HG03039 (cell line): ENCODE measurements around the gene BAIAP3.

Source experiments
- ATAC-seq: cut with Tn5 transposase; IDR thresholded peaks from one replicate; pipeline ENCODE4 v1.9.1; 2021; ENCODE audit warnings: mild to moderate bottlenecking, moderate library complexity; ENCODE audit not compliant: unreplicated experiment

The BAIAP3 gene

DNA sequence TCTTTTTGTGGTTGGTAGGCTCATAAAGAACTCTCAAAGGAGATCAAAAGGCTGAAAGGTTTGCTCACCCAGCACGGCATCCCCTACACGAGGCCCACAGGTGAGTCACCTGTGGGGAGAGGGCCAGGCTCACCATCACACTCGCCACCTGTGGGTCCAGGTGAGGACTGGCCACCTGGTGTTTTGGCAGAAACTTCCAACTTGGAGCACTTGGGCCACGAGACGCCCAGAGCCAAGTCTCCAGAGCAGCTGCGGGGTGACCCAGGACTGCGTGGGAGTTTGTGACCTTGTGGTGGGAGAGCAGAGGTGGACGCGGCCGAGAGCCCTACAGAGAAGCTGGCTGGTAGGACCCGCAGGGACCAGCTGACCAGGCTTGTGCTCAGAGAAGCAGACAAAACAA, 29.4 kb downstream of the BAIAP3 start:
- no peak for ATAC-seq

GRCh38 chr16:1363501-1364041, 30.1 kb downstream of the BAIAP3 start:
- no peak for ATAC-seq

DNA sequence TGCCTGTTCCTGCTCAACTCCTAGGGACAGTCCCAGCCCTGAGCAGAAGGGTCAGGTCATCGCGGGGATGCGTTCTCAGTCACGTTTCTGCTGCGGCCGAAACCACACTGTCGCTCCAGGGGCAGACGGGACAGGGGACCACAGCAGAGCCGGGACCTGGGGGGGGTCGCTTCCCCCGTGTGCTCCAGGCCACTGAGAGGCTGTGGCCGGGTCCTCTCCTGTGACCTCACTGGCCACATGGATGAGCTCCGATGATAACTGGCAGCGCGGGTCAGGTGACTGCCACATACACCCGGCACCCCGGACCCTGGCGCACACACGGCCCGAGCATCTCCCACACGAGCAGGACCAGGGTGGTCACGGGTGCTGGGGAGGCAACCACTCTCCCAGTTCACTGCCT, 31.1 kb downstream of the BAIAP3 start:
- no peak for ATAC-seq

DNA sequence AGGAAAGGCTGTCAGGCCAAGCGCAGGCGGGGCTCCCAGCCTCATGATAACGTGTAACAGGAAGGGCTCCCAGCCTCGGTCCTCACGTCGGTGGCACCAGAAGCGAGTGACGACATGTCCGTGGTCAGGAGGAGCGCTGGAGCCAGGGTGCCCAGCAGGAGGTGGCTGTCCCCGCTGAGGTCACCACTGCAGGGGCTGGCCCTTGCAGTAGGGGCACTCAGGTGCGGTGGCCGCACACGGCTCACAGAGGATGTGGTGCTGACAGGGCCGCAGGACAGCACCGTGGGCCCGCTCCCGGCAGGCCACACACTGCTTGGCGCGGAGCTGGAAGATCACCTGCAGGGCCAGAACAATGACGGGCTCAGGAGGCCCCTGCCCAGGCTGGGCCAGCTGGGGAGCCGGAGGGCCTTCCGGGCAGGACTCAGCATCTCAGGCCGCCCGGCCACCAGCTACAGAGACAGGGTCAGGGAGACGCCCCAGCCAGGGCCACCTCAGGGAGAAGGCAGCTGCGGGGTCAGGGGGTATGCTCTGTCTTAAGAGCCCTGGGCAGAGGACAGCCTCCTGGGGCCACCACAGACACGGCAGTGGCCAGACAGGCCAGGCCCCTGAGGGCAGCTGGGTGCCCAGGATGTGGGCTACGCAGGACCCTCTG, 32.7 kb downstream of the BAIAP3 start:
- ATAC-seq: no peak

GRCh38 chr16:1366712-1367299, 33.4 kb downstream of the BAIAP3 start:
- ATAC-seq: no peak

DNA sequence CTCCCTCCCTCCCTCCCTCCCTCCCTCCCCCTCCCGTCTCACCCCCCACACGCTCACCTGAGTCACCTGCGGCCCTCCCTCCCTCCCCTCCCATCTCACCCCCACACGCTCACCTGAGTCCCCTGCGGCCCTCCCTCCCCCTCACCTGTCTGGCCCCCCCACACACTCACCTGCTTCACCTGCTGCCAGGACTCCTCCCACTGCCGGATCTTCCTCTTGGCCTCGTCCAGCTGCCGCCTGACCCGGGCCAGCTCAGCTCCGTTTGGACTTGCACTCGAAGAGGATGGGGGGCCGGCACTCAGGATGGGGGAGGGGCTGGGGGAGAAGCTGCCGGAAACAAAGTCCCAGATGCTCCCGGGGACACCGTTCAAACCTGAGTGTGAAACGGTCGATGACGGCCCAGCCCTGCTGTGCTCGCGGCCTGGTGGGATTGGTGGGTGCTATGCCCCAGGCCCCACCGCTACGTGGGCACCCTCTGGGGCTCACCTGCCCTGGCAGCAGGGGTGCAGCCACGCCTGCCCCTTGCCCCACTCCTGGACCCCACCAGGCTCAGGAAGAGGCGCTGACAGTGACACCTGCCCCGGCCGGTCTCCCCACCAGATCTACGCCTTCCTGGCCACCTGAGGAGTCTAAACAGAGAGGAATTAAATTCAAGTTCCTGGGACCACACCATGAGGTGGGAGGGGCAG, 34.2 kb downstream of the BAIAP3 start:
- ATAC-seq: no peak

GRCh38 chr16:1371054-1371978, 37.9 kb downstream of the BAIAP3 start:
- ATAC-seq: no peak

GRCh38 chr16:1372292-1372950, 39.0 kb downstream of the BAIAP3 start:
- ATAC-seq: no peak

DNA sequence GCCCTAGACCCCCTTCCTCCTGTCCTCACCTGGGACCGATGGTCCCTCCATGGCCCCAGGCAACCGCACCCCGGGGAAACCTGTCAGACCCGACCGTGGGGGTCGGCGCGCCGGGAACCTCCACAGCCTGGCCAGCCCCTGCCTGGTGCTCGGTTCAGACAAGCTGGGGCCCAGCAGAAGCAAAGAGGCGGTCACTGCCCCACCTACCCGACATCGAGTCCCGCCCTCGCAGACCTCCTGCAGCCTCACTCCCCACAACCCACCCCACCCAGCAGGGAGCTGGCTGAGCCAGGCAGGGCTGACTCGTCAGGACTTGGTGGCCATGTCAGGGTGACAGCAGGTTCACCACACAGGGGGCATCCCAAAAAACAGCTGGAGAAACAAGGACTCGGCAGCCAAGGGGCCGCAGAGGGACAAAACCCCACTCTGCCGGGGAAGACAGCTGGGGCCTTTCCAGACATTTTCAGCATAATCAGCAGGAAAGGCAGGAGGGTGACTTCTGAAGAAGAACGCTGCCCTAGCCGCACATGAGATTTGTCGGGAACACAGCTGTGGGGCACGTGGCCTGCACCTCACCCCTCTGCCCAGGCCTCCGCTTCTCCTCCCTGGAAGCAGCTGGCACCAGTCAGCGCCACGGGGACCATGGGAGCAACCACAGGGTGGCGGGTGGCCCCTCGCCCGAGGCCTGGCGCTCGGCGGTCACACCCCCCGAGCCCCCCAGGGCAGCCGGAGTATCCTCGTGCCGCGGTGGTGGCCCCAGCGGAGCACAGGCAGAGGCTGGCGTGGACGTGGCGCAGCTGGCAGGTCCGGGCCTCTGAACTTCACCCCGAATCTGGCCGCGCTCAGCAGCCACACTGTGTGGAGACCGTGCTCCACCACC, 41.2 kb downstream of the BAIAP3 start:
- no peak for ATAC-seq

DNA sequence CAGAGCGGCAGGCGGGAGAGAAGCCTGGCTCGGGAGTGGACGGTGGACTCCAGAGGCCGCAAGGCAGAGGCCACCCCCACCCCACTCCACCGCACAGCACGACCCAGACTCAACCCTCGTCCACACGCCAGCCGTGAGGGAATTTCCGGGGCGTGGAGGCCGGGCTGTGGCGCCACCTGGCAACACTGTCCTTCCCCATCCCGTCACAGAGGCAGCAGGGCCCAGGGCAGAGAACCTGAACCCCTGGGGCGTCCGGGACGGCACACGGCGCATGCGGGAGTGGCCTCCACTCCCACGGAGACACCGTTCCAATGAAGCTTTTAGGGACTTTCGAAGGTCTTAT, 41.8 kb downstream of the BAIAP3 start:
- no peak for ATAC-seq

- no peak for ATAC-seq
Measured at GRCh38 chr16:1375741-1376410, 42.4 kb downstream of the BAIAP3 start.

DNA sequence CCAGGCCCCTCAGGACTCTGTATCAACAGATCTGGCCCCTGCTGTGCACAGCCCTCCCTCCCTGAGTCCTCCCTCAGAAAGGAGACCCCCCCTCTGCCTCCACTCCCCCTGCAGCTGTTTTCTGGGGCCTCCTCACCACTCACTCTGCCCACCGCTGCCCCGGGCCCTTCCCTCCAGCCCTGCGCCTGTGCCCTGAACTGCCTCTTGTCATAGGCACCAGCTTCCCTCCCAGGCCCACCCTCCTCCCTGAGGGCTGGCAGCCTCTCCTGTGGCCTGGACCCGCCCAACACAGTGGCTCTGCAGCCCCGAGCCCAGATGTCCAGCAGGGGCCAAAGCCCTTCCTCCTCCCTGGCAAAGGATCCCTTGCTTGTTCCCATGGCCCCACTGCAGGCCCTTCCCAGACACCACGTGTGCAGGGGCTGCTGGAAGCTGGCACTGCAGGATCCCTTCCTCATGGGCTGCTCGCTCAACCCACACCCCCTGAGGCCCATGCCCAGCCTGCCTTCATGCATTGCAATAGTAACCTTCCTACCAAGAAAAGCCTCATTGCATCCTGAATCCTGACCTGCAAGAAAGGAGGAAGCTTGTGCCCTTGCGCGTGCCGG, 44.1 kb downstream of the BAIAP3 start:
- ATAC-seq: no peak

- ATAC-seq: no peak
Measured at GRCh38 chr16:1378087-1378803, 44.8 kb downstream of the BAIAP3 start.

DNA sequence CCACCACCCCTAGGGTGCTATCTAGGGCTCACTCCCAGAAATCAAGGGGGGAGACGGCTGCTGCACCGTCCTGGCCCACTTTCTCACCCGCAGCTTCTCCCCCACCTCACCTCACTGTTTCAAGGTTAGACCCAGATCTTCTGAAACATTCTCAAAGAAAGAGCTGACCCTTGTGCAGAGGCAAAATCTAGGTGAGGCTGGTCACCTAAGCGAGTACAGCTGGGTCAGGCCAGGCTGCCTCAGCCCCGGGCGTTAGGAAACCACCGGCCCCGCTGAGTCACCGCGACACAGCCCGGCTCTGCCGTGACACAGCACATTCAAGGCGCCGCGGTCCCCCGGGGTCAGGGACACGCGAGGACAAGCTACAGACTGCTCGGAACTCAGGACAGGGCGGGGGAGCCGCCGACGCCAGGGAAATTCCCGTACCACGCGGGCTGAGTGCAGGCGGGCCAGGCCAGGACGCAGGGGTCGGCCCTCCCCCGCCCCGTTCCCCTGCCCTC, 45.4 kb downstream of the BAIAP3 start:
- no peak for ATAC-seq

DNA sequence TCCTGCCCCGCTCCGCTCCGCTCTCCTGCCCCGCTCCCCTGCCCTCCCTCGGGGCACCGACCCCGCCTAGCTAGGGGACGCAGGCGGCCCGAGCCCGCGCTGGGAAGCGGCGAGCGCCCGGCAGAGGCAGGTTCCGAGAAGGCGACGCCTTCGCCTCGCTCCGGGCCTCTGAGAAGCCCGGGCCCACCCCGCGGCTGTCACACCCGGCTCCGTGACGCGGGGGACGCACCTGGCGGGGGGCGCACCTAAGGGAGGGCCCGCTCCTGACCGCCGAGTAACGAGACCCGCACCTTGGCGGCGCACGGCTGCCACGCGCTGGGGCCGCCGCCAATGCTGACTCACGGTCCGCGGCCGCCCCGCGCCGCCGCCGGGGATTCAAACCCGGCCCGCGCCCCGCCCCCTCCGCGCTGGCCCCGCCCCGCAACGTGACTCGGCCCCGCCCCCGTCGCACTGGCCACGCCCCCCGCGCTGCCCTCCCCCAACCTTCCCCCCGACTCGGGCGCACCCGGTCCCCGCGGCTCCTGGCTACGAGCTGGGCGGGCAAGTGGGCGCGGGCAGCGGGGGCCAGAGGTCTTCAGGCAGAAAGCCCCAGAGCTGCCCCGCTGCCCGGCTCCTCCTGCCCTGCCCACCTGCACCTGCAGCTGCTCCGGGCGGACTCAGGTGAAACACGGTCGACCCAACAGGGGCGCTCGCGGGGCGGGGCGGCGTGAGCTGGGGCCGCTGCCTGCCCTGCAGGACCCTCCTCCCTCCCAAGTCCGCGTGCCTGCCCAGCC, 46.0 kb downstream of the BAIAP3 start:
- no peak for ATAC-seq

- ATAC-seq: no peak
Measured at GRCh38 chr16:1380195-1380594, 46.8 kb downstream of the BAIAP3 start.
